ENCODE data around the gene SIX1.

Gene SIX1

DNA sequence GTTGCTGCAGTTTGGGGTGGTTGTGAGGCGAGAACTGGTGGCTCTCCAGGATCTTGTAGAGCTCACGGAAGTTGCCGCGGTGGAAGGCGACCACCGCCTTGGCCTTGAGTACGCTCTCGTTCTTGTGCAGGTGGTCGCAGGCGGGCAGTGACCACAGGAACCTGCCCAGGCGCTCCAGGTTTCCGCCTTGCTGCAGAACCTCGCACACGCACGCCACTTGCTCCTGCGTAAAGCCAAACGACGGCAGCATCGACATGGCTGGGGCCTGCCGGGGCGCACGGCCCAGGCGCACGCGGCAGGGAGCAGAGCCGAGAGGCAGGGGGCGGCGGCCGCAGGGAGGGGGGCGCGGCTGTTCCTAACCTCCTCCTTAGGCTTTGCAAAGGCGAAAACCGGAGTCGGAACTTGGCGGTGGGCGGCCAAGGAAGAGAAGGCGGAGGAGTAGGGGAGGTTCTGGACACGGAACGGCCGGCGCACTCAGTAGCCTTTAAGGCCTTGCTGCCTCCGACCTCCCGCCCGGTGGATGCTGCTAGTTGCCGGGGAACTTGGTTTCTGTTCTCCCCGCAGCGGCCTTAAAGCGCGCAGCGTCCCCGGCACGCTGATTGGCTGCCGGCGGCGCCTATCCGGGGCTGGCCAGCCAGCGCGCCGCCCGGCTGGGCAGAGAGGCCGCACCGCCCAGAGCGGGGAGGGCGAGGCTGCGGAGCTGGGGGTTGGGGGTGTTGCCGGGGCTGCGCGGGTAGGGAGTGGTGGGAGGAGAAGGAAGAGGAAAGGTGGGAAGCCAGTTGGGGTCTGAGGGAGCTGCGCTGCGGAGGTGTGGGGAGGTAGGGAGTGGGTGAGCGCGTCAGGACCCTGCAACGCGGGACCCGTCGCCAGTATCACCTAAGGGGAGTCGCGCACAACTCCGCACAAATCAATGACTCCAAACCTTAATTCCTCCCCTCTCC lies at the start of gene SIX1:
SIX1 (minus strand) TSS at position 544 of the 941 bp plus-strand sequence; CDS start at position 256, 288 bp downstream.
- peak; percentile 89 for DNase-seq

DNA sequence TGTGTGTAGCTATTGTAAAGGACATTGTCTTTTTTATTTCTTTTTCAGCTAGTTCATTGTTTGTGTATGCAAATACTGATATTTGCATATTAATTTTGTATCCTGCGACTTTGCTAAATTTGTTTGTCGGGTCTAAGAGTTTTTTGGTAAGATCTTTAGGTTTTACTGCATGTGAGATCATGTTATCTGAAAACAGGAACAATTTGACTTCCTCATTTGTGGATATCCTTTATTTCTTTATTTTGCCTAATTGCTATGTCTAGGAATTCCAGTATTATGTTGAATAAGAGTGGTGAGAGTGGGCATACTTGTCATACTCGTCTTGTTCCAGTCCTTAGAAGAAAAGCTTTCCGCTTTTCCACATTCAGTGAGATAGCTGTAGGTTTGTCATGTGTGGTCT lies 46.0 kb upstream of the SIX1 start:
- DNase-seq = no peak

DNA sequence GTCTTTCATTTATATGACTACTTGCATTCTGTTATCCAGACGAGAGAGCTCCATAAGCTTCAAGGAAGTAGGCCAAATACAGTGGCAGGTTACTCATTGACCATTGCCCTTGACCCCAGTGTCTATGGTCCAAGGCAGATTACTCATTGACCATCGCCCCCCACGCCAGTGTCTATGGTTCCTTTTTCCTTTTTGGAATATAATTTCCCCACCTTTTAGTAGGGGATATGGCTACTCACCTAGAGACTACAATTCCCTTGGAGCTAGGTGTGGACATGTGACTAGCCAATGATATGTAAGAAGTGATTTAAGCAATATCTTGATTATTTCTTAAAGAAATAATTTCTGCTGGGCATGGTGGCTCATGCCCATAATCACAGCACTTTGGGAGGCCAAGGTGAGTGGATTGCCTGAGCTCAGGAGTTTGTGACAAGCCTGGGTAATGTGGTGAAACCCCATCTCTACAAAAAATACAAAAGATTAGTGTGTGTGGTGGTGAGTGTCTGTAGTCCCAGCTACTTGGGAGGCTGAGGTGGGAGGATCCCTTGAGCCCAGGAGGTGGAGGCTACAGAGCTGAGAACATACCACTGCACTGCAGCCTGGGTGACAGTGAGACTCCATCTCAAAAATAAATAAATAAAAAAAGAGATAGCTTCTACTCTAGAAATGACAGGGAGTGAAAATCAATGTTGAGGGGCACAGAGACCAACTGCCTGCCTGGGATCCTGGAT lies 42.3 kb upstream of the SIX1 start:
- DNase-seq = no peak

DNA sequence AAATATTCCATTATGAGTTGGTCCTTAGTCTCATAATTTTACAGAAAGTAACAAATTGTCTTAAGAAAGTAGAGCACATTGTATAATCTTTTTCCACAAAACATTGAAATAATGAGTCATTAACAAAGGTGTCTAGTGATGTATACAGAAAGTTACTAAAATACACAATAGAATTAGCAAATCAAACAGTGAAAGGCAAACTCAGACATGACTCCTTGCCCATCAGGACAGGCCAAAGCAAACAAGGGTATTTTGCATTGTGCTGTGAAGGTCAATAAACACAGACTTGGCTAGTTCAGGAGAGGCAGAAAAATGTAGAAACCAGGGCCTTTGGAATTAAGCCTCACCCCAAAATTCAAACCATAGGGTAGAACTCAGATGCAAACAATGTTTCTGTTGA lies 37.6 kb upstream of the SIX1 start:
- DNase-seq = no peak

DNA sequence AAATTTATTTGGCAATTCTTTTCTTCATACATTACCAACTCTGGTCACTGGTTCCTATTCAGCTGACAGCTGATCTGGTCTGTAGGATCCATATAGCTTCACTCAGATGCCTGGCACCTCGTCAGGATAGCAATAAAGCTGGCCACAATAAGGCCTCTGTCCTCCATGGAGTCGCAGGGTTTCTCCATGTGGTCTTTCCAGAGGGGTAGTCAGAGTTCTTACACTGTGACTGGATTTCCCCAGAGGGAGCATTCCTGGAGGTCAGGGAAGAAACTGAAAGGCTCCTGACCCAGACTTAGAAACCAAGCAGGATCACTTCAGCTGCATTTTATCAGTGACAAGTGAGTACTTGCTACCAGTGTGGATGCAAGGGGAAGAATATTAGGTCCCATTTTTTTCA lies 34.9 kb upstream of the SIX1 start:
- no peak for DNase-seq

DNA sequence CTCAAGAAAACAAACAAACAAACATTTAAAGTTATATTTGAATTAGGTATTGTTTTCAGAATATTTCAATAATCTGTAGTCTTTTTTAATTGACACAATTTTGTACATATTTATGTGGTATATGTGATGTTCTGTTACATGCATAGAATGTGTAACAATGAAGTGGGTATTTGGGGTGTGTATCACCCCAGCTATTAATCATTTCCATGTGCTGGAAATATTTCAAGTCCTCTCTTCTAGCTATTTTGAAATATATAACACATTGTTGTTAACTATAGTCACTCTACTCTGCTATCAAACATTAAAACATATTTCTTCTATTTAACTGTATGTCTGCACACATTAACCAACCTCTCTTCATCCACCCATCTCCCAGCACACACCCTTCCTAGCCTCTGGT lies 32.0 kb upstream of the SIX1 start:
- DNase-seq = no peak

DNA sequence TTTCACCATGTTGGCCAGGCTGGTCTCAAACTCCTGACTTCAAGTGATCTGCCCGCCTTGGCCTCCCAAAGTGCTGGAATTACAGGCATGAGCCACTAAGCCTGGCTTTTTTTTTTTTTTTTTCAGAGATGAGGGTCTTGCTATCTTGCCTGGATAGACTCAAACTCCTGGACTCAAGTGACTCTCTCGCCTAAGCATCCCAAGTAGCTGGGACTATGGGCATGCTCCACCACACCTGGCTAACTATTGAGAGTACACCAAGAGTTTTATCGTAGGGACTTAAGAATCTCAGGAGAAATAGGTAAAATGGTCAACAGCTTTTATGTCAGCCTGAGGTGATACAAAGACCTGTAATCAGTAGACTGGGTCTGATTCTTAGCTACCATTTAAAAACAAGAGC lies 31.2 kb upstream of the SIX1 start:
- no peak for DNase-seq

DNA sequence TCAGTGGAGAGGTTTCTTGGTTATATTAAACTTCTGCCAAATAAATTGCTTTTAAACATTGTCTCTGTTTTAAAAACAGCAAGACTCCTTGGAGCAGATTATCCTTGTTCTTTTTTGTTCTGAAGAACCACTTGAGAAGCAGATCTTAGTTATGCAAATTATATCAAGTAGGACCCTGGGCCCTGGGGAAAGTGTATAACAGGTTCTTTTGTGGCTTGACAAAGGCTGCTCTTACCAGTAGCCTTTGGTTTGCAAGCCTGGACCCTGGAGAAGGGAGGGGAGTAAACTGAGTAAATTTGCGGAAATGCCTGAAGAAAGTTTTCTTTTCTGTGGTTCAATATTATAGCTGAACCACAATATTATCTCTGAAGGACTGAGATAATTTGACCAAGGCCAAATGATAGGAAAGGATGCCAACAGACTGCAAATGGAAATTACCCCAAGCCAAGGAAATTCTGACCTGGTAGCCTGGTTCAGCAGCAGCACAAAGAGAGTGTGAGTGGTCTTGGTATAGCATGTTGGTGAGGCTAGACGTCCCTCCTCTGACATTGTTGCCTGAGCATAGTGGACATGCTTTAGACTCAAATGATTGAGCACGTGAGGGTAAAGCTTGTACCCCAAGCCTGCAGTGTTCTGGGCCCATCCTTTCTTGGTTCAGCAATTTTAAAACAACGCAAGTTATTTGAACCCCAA lies 30.4 kb upstream of the SIX1 start:
- DNase-seq = no peak

DNA sequence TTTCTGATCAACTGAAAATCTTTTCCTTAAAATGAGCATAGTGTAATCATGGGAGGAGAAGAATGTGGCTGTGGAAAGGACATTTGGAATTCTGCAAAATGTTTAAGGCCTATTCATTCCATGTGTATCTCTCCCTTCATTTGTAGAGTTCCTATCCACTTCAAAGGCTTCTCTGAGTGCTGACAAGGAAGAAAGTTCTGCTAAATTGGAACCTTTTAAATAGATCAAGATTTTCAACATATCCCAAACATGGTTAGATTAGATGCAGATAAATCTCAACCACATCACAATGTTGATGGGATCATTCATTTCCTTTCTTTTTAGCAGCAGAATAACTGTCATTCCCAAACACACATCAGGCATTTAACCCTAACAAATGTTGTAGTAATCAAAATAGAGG lies 28.4 kb upstream of the SIX1 start:
- no peak for DNase-seq

DNA sequence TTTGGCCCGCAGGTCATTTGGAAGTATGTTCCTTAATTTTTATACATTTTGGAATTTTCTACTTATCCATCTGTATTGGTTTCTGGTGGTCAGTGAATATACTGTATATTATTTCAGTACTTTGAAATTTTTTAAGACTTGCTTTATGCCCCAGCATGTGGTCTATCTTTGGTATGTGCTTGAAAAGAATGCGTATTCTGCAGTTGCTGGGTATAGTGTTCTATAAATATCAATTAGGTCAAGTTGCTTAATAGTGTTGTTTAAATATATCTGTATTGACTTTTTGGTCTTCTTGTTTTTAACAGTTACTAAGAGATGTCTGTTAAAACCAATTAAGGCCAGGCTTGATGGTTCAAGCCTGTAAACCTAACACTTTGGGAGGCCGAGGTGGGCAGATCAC lies 21.7 kb upstream of the SIX1 start:
- DNase-seq = no peak

DNA sequence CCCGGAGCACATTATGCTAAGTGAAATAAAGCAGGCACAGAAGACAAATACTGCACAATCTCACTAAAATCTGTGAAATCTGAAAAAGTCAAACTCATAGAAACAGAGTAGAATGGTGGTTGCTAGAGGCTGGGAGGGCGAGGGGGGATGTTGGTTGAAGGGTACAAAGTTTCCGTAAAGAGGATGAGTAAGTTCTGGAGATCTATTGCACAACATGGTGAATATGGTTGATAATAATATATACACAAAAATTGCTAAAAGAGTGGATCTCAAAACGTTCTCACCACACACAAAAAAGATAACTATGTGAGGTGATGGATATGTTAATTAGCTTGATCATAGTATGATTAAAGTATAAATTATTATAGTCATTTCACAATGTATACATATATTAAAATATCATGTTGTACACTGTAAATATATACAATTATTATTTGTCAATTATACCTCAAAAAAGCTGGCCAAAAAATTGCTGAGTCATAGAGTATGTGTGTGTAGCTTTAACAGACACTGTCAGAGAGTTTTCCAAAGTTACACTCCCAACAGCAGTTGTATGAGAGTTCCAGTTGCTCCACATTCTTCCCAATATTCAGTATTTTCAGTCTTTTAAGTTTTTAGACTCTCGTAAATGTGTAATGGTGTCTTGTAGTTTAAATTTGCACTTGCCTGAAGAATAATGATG lies 19.3 kb upstream of the SIX1 start:
- no peak for DNase-seq

DNA sequence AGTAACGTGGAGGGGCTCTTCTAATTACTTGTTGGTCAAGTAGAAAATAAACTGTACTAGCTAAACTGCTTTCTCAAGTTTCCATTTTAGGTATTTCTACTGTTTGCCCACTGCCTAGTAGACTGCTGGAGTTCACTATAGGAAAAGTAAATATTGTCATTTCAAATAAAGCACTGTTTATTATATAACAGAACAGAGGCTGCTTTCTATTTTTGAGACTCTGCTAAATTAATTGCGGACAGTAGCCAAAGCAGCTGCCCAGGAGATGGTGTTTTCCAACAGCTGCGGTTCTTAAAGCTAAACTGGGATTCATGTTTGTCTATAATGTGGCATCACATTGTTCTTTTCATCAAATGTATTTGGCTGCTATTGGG lies 15.9 kb upstream of the SIX1 start:
- DNase-seq = peak; percentile 94

DNA sequence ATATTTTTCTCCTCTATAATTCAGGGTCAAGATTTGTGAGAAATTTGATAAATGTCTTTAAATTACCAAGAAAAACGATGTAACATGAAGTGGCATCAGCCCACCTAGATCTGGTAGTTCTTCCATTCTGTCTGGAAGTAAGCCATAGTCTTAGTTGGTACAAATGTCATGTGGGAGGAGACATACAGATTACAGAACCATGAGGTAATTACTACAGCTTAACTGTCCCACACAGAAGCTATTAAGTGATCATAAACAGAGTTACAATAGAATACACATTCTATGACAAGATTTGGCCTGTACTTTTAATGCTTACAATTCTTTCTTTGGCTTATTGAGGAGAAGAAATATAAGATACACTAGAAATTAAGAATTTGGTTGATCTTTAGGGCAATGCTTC lies 13.7 kb upstream of the SIX1 start:
- no peak for DNase-seq

DNA sequence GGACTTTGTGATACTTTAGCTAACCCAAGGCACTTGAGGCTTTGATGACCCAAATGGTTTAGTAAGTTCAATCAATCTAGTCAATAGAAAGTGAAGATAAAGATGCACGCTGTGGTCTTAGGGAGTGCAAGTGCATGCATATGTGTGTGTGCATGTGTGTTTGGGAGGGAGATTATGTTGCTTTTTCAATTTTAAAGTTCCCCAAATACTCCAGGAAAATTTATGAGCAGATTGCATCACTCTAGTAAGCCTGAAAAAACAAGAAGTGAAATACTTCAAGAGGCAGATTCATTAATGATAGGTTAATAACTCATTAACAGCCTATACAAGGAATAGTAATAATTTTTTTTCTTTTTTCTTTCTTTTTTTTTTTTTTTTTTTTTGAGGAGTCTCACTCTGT lies 12.4 kb upstream of the SIX1 start:
- no peak for DNase-seq

DNA sequence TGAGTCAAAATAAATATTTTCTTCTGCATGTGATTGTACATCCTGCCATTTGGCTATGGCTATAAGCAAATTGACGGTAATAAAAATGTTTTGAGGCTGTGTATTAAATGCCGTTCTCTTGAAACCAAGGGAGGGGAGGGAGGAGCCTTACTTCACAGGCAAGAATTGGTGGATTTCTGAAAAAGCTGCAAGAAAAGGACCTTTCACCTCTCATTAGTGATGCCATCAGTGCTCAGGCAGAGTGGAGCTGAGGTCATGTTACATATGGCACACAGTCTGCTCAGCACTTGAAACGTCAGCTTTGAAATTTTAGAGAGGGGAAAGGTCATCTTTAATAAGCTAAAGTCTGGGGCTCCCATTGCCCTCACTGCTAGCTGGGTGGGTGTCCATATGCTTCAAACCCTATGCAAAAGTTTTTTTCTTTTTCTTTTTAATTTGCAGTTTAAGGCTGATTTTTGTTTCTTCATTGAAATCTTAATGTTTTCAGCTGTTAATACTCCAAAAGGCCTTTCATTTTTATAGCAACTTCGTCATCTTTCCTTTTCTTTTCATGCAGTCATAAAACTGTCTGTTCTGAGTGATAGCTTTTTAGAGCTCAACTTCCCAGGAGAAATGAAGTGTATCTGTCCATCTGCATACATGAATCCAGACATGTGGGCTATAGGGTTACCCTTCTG lies 9.8 kb upstream of the SIX1 start:
- peak; percentile 14 for DNase-seq

DNA sequence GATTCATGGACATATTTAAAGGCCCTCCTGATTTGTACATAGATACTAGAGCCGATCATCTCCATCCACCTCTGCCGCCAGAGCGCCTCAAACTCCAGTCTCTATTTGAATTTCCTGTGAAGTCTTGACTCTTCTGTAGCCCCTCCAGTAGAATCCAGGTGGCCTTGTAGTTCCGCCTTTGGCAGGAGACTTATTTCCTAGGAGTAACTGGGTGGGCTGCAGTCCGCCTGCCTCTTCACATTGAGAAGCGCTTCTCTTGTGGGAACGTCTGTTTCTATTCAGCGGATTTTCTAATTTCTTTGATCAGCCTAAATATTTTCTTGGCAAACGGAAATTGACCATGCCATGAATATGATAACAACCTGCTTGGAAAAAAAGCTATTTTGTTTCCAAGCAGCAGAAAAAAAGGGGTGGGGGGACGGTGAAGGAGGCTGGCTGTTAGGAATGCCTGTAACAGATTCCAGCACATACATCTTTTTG lies 9.0 kb upstream of the SIX1 start:
- no peak for DNase-seq

DNA sequence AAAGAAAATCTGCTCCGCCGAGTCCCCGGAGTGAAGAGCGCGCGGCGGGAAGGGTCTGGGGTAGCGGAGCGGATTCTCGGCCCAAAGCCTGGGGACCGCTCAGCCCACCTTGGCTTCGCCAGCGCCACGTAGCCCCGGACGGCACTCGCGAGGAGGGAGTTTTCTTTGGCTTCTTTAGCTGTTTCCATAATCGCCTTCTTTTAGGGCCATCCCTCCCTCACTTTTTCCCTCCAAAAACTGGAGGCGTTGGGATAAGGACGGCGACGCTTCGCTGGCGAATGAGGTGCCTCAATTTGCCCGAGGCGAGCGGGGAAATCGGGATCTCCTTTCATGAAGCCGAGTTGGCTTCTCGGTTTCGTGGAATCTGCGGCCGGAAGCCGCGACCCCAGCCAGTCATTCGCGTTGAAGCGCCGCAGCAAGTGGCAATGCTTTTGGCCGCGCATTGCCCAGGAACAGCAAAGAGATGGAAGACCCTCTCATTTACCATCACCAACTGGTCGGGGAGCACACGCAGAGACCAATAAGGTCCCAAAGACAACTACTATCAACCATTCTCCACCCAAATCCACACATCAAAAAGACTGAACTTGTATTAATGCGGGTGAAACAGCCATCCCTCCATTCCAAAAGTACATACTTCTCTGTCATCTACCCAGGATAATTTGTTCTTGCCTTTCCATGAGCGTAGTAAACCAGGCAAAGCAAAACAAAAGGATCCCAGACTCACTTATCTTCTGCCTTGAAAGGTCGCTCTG lies 8.4 kb upstream of the SIX1 start:
- peak; percentile 20 for DNase-seq

DNA sequence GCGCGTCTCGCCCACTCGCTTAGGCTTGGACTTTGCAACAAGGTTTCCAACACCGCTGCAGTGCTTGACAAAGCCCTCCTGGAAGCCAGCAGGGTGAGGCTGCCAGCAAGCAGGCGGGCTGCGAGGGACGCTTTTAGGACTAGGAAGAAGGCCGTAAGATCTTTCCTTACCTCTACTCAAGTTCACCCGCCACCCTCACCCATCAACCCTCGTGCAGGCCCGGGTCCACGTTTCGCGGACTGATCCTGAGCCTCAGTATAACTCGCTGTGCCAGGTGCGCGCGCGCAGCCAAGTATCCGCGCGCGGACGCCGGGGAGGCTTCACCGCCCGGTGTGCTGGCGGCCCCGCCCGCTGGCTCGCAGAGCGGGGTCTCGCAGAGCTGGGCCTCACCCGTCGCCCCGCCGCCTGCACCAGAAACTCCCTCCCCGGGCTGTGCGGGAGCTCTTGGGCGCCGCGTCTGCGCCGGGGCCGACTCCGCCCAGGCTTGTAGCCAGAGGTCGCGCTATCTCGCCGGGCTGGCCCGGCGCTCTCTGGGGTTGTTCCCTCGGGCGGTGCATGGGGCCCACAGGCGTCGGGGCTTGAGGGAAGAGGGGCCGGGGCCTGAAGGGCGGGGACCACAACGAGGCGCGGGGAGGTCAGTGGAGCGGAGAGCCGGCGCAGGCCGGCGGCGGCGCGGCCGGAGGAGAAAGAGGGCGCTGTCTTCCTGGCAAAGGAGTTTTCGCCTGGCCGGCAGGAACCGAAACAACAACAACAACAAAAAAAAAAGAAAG lies 7.6 kb upstream of the SIX1 start:
- peak; percentile 75 for DNase-seq

DNA sequence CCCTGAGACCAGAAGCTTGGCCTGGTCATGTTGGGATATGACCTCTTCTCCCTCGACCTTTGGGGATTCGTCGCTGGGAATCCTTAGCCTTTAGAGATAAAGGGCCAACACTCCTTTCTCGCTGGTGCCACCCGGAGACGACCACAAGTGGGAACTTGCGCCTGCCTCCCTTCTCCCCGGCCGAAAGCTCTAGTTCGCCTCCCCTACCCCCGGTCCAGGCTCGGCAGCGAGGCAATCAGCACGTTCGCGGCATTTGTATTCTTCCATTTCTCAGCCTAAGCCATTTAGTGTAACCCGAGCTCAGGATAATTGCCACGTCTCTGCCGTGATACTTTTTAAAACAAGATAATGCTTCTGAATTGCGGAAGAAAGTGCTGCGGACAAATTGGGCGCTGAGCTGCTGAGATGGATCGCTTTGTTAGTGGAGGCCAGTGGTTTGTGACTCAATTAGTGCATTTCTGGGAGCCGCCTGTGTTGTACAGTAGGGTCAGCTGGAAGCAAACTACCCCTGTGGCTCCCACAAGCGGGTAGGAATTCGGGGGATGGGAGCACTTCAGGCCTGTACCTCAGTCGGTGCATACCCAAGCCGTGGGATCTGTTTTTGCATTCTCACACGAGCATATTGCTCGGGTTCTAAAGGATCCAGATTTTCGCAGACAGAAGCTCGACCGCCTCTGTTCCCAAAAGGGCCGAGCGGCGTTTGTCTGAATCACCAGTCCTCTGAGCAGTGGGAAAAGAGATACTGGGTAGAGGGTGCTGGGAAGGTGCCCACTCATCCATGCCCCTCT lies 6.8 kb upstream of the SIX1 start:
- DNase-seq = peak; percentile 86
